Middle frontal gyrus (tissue), 1 donor: ENCODE data around the gene CCDC40.

Experiments
- DNase-seq: peaks from one replicate; pipeline ENCODE4 v3.0.0-alpha.2; 2015; ENCODE audit warnings: low spot score; ENCODE audit errors: extremely low spot score

The CCDC40 gene

GRCh38 chr17:80101946-80102663, 65.7 kb downstream of the CCDC40 start:
- DNase-seq: no peak

GRCh38 chr17:80102664-80103448, 66.4 kb downstream of the CCDC40 start:
- no peak for DNase-seq

GRCh38 chr17:80103449-80104085, 67.1 kb downstream of the CCDC40 start:
- no peak for DNase-seq

- no peak for DNase-seq
Measured at GRCh38 chr17:80104321-80104955, 68.0 kb downstream of the CCDC40 start.

- no peak for DNase-seq
Measured at GRCh38 chr17:80104956-80105375, 68.5 kb downstream of the CCDC40 start.

- no peak for DNase-seq
Measured at GRCh38 chr17:80105762-80106161, 69.3 kb downstream of the CCDC40 start.

GRCh38 chr17:80106176-80106575, 69.7 kb downstream of the CCDC40 start:
- no peak for DNase-seq

- DNase-seq: no peak
Measured at GRCh38 chr17:80106751-80107150, 70.3 kb downstream of the CCDC40 start.

GRCh38 chr17:80107231-80108021, 71.0 kb downstream of the CCDC40 start:
- DNase-seq: no peak

- DNase-seq: no peak
Measured at GRCh38 chr17:80108036-80108971, 71.9 kb downstream of the CCDC40 start.

GRCh38 chr17:80109066-80109660, 72.7 kb downstream of the CCDC40 start:
- DNase-seq: no peak

- no peak for DNase-seq
Measured at GRCh38 chr17:80109713-80110446, 73.4 kb downstream of the CCDC40 start.

GRCh38 chr17:80110447-80110812, 74.0 kb downstream of the CCDC40 start:
- DNase-seq: no peak

- DNase-seq: no peak
Measured at GRCh38 chr17:80110927-80111701, 74.7 kb downstream of the CCDC40 start.

- no peak for DNase-seq
Measured at GRCh38 chr17:80111702-80112470, 75.4 kb downstream of the CCDC40 start.

- no peak for DNase-seq
Measured at GRCh38 chr17:80112471-80113032, 76.1 kb downstream of the CCDC40 start.

GRCh38 chr17:80113033-80113484, 76.6 kb downstream of the CCDC40 start:
- no peak for DNase-seq
